Left ventricle myocardium inferior (tissue), 1 donor: Measurements from ENCODE around the gene WNT9B. TPM values are rescaled to one million over a fixed set of nuclear protein-coding genes. Genes with fewer than 3 reads are reported as not detected.

ENCODE experiments used
- DNase-seq: peaks from one replicate; pipeline ENCODE4 v3.0.0-alpha.2; 2020
- H3K27ac ChIP-seq: fragments of 200-600 bp; replicated peaks from 2 replicates; pipeline ENCODE4 v1.8.0; 2021
- H3K27me3 ChIP-seq: fragments of 200-600 bp; 2 replicates; pipeline ENCODE4 v1.8.0; 2021; ENCODE audit warnings: low read depth
- H3K36me3 ChIP-seq: fragments of 200-600 bp; 2 replicates; pipeline ENCODE4 v1.8.0; 2021
- H3K4me1 ChIP-seq: fragments of 200-600 bp; 2 replicates; pipeline ENCODE4 v1.8.0; 2021
- H3K4me3 ChIP-seq: fragments of 200-600 bp; 2 replicates; pipeline ENCODE4 v1.8.0; 2021; ENCODE audit warnings: mild to moderate bottlenecking, moderate library complexity
- H3K9me3 ChIP-seq: fragments of 200-600 bp; replicated peaks from 2 replicates; pipeline ENCODE4 v1.8.0; 2021
- CTCF ChIP-seq: fragments of 200-600 bp; IDR thresholded peaks from 2 replicates; pipeline ENCODE4 v1.8.0; 2021; ENCODE audit warnings: antibody characterized with exemption, mild to moderate bottlenecking, borderline replicate concordance
- intact Hi-C: fragments of 100-400 bp; cut with micrococcal nuclease; formaldehyde crosslinking; loops from one replicate; pipeline ENCODE4 v1.11.0; 2022
- total RNA-seq: library from RNA; stranded (reverse); fragmentation: NEBNext Ultra II Directional; extraction: Animal tissue kit (Norgen Biotek cat#: 25700); gene quantifications from one replicate; pipeline ENCODE4 v1.2.1, GENCODE V29; 2021
- donor health status: DM: no; HTN: yes; CAD: no; lungs with severe emphysema.

WNT9B gene
- total RNA-seq, 1 donor from 2014 or later, result 0.85 TPM

- intact Hi-C loops, result no loop called here
Observed at GRCh38 chr17:46930051-46930450, 78.7 kb downstream of the WNT9B start.

GRCh38 chr17:46931596-46931995, 80.2 kb downstream of the WNT9B start:
- intact Hi-C loops, result no loop called here
- Histone ChIP-seq H3K9me3 (no peaks in the 10 kb centered on the region), H3K4me3 (no peak overlapping the region), H3K36me3 (peaks cover 71% of the 10 kb centered on the region), H3K27ac (no peak overlapping the region), H3K27me3 (no peaks in the 10 kb centered on the region), H3K4me1 (peaks cover 50% of the 10 kb centered on the region)
- no peak for TF ChIP-seq CTCF
- DNase-seq, result no peak

More at GRCh38 chr17:46930051-46930450, 78.7 kb downstream of the WNT9B start:
- TF ChIP-seq CTCF, result no peak
- Histone ChIP-seq H3K9me3 (no peaks in the 10 kb centered on the region), H3K4me1 (peaks cover 51% of the 10 kb centered on the region), H3K4me3 (no peak overlapping the region), H3K27ac (no peak overlapping the region), H3K36me3 (peaks cover 57% of the 10 kb centered on the region), H3K27me3 (no peaks in the 10 kb centered on the region)
- no peak for DNase-seq

GRCh38 chr17:46935658-46936266, 84.4 kb downstream of the WNT9B start:
- intact Hi-C loops, result no loop called here
- Histone ChIP-seq H3K9me3 (no peaks in the 10 kb centered on the region), H3K4me1 (peaks cover 15% of the 10 kb centered on the region), H3K27ac (peak overlapping the region; percentile 69), H3K36me3 (peaks cover 97% of the 10 kb centered on the region), H3K27me3 (no peaks in the 10 kb centered on the region), H3K4me3 (no peak overlapping the region)
- DNase-seq, result no peak
- no peak for TF ChIP-seq CTCF

Other genes starting within 250 kb of the WNT9B start
- gene WNT3, start 32.9 kb upstream of the WNT9B start, total RNA-seq, result 0.96 TPM
- 41.9 TPM for gene GOSR2, start 71.6 kb downstream of the WNT9B start, total RNA-seq
- gene RPRML, start 127.7 kb downstream of the WNT9B start, total RNA-seq, result not detected